Mucosa of rectum (tissue), 2 donors: ENCODE results near the gene VSIR.

ENCODE experiments used
- H3K27ac ChIP-seq, 2 donors: one replicate each; pipeline ENCODE4 v1.7.0; 2013; ENCODE audit warnings: inconsistent platforms in 2 of 2, low read depth in 2 of 2, low read length in 2 of 2
- H3K27me3 ChIP-seq, 2 donors: one replicate each; pipeline ENCODE4 v1.7.0; 2013; ENCODE audit warnings: low read length in 2 of 2; ENCODE audit not compliant: control insufficient read depth in 2 of 2, insufficient read depth in 2 of 2
- H3K36me3 ChIP-seq, 2 donors: one replicate each; pipeline ENCODE4 v1.7.0; 2013; ENCODE audit warnings: low read length in 2 of 2; ENCODE audit not compliant: control insufficient read depth in 2 of 2, insufficient read depth in 2 of 2
- H3K4me1 ChIP-seq, 2 donors: one replicate each; pipeline ENCODE4 v1.7.0; 2013; ENCODE audit warnings: low read length in 2 of 2, mild to moderate bottlenecking in 1 of 2; ENCODE audit not compliant: control insufficient read depth in 2 of 2, insufficient read depth in 2 of 2
- H3K4me3 ChIP-seq, 2 donors: one replicate each; pipeline ENCODE4 v1.7.0; 2013; ENCODE audit warnings: low read length in 2 of 2
- H3K9ac ChIP-seq, 2 donors: one replicate each; pipeline ENCODE4 v1.7.0; 2013; ENCODE audit warnings: low read length in 2 of 2, low read depth in 1 of 2, mild to moderate bottlenecking in 1 of 2
- H3K9me3 ChIP-seq, 2 donors: one replicate each; pipeline ENCODE4 v1.7.0; 2013; ENCODE audit warnings: low read length in 2 of 2; ENCODE audit not compliant: control insufficient read depth in 2 of 2
- donor health status: healthy.
- donor health status: Normal muscosa, but diverticular disease.

The VSIR gene

DNA sequence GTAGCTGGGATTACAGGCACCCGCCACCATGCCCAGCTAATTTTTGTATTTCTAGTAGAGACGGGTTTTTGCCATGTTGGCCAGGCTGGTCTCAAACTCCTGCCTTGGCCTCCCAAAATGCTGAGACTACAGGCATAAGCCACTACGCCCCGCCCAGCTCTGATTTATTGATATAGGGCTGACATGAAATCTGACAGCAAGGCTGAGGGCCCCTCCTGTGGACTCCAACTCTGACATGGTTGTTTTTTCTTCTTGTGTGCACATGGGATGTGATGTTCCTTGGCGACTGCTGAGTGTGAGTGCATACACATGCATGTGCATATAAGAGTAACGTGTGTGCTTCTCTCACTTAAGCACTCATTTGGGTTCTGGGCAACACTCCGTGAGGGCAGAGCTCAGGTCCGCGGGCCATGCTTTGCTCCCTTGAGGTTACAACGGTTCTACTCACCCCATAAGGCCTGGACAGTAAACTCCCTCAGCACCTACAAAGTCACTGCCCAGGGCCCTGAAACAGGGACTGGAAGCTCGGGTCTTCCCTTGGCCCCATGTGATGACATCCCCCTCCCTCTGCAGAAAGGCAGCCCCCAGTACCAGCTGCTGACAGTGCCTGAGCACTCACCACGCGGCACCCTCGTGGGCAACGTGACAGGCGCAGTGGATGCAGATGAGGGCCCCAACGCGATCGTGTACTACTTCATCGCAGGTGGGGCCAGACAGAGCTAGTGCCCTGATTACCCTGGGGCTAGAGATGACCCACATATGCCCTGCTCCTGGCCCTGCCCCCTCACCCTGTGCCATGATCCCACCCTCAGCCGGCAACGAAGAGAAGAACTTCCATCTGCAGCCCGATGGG lies 33.6 kb upstream of the VSIR start:
- no peak overlapping the region for H3K27ac ChIP-seq
- H3K36me3 ChIP-seq = no peaks in the 10 kb centered on the region
- H3K9ac ChIP-seq = no peak overlapping the region
- no peaks in the 10 kb centered on the region for H3K9me3 ChIP-seq
- H3K4me1 ChIP-seq = peaks cover 0 to 3% of the 10 kb centered on the region in 2 donors
- no peaks in the 10 kb centered on the region for H3K27me3 ChIP-seq
- H3K4me3 ChIP-seq = no peak overlapping the region

DNA sequence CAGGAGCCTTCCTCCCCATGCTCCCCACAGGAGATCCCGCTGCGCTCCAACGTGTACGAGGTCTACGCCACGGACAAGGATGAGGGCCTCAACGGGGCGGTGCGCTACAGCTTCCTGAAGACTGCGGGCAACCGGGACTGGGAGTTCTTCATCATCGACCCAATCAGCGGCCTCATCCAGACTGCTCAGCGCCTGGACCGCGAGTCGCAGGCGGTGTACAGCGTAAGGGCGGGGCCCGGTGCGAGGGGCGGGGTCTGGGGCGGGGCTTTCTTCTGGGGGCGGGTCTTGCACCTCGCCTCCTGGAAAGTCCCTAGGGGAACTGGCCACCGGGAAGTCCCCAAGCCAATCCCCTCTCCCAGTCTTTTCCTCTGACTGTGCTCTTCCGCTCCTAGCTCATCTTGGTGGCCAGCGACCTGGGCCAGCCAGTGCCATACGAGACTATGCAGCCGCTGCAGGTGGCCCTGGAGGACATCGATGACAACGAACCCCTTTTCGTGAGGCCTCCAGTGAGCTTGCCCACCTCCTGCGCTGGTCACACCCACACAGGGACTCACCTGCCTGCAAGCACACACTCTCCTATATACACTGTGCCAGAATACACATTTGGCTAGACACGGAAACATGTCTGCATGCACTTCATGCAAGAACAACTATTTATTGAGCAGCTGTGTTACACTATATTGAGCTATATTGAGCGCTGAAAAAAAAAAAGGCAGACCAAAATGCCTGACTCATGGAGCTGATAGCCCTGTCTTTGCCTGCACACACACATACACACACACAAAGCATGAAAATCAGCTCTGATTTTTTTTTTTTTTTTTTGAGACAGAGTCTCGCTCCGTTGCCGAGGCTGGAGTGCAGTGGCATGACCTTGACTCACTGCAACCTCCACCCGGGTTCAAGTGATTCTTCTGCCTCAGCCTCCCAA lies 32.7 kb upstream of the VSIR start:
- no peaks in the 10 kb centered on the region for H3K9me3 ChIP-seq
- peak overlapping the region in 1 of 2 donors; percentile 46 for H3K9ac ChIP-seq
- peaks cover 0 to 3% of the 10 kb centered on the region in 2 donors for H3K4me1 ChIP-seq
- no peak overlapping the region for H3K27ac ChIP-seq
- no peaks in the 10 kb centered on the region for H3K27me3 ChIP-seq
- H3K4me3 ChIP-seq = peak overlapping the region; percentile 50 to 51
- no peaks in the 10 kb centered on the region for H3K36me3 ChIP-seq

DNA sequence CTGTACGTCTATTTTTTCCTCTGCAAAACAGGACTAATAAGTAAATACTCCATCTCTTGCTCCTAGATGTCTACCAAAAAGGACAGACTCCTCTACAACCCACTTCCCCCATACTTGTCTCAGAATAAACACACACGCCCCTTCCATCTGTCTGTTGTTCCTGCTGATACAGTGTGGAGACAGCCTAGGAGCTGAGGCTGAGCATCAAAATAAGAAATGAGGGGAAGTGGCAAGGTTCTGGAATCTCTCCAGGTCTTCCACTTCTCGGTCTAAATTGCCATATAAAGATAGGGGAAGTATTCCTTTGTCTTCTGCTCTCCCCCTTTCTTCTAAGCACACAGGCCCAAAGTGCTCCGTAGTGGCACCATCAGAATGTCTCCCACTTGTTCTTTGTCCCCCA lies 30.8 kb upstream of the VSIR start:
- Histone ChIP-seq H3K27me3 (no peaks in the 10 kb centered on the region), H3K4me3 (no peak overlapping the region), H3K4me1 (peaks cover 3% of the 10 kb centered on the region in 2 donors), H3K27ac (no peak overlapping the region), H3K36me3 (no peaks in the 10 kb centered on the region), H3K9me3 (no peaks in the 10 kb centered on the region), H3K9ac (no peak overlapping the region)

DNA sequence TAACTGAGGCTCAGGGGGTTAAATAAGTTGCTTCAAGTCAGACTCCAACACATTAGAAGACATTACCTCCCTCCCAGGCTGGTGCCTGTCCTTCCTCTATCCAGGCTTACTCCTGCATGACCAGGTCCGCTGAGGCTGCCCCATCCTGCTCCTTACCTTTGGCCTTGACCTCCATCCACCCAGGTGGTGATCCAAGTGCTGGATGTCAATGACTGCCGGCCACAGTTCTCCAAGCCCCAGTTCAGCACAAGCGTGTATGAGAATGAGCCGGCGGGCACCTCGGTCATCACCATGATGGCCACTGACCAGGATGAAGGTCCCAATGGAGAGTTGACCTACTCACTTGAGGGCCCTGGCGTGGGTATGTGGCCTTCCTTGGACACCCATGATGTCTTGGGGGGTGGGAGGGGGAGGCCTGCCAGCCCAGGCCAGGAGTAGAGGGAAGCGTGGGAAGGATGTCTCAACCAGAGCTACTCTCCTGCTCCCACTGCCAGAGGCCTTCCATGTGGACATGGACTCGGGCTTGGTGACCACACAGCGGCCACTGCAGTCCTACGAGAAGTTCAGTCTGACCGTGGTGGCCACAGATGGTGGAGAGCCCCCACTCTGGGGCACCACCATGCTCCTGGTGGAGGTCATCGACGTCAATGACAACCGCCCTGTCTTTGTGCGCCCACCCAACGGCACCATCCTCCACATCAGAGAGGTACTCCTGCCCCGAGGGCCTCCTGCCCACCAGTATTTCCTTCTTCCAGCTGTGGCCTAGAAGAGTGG lies 29.6 kb upstream of the VSIR start:
- peaks cover 3% of the 10 kb centered on the region in 2 donors for H3K4me1 ChIP-seq
- no peaks in the 10 kb centered on the region for H3K36me3 ChIP-seq
- H3K9me3 ChIP-seq = no peaks in the 10 kb centered on the region
- no peaks in the 10 kb centered on the region for H3K27me3 ChIP-seq
- no peak overlapping the region for H3K27ac ChIP-seq
- no peak overlapping the region for H3K4me3 ChIP-seq
- no peak overlapping the region for H3K9ac ChIP-seq

DNA sequence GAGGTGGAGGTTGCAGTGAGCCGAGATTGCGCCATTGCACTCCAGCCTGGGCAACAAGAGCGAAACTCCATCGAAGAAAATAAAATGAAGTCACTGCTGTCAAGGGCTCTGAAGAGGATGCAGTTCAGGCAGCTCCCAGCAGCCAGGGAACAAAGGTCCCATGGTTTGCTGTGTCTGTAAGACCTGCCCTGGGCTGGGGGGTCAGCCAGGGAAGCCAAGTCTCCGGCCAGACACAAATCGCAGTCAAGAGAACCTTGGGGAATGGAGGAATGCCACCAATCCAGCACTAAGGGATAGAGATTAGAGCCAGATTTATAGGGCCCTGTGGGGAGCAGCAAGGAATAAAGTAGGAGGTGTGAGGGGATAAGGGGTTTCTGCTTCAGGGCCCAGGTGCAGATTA lies 28.9 kb upstream of the VSIR start:
- no peak overlapping the region for H3K9ac ChIP-seq
- no peaks in the 10 kb centered on the region for H3K36me3 ChIP-seq
- peaks cover 3% of the 10 kb centered on the region in 2 donors for H3K4me1 ChIP-seq
- no peaks in the 10 kb centered on the region for H3K27me3 ChIP-seq
- no peak overlapping the region for H3K4me3 ChIP-seq
- no peaks in the 10 kb centered on the region for H3K9me3 ChIP-seq
- H3K27ac ChIP-seq = no peak overlapping the region

DNA sequence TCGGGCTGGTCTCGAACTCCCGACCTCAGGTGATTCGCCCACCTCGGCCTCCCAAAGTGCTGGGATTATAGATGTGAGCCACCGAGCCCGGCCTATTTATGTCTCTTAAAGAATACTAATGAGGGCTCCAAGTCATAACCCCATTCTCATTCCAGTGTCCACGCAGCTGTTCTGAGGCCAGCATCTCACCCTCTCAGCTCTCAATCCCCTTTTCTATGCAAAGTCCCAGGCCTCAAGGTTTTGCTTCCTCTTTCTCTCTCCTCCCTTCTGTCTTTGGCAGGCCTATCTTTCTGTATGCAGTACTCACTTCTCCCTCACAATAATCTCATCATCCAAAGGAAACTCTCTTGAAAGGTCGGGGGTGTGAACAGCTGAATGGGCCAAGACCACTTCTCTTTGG lies 28.0 kb upstream of the VSIR start:
- peaks cover 3% of the 10 kb centered on the region in 2 donors for H3K4me1 ChIP-seq
- no peak overlapping the region for H3K4me3 ChIP-seq
- no peaks in the 10 kb centered on the region for H3K9me3 ChIP-seq
- no peaks in the 10 kb centered on the region for H3K27me3 ChIP-seq
- H3K9ac ChIP-seq = no peak overlapping the region
- no peaks in the 10 kb centered on the region for H3K36me3 ChIP-seq
- no peak overlapping the region for H3K27ac ChIP-seq

DNA sequence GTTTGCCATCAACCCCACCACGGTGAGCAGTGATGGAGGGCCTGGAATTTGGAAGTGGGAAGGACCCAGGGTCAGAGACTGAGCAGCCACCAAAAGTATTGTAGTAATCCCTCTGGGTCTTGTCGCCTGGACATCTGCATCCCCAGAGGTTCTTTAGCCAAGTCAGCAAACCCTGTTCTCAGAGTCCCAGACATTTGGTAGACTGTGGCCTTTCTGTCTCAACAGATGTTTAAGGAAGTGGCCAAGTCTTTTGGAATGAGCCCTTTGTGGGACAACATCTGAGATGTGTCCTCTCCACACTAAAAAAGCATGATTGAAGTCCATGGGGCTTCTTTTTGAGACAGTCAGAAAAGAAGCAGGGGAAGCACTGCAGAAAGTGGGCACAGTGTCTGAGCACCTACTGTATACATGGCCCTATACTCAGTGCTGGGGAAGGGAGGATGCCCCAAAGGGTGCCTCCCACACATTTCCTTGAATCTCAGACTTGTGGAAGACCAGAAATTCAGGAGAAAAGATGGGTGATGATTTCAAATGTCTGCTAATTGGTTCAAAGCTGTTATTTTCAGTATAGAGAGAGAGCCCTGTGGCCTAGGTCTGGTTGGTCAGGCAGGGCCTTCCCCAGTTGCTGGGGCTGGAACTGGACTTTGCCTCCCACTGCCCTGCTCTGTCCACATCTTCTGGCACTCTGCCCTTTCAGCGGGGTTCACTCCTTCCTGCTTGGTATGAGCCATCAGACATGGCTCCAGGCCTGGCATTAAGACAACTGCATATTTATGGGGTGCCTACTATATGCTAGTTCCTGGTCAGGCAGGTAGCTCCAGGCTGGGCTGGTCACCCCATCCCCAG lies 26.5 kb upstream of the VSIR start:
- peaks cover 0 to 3% of the 10 kb centered on the region in 2 donors for H3K4me1 ChIP-seq

DNA sequence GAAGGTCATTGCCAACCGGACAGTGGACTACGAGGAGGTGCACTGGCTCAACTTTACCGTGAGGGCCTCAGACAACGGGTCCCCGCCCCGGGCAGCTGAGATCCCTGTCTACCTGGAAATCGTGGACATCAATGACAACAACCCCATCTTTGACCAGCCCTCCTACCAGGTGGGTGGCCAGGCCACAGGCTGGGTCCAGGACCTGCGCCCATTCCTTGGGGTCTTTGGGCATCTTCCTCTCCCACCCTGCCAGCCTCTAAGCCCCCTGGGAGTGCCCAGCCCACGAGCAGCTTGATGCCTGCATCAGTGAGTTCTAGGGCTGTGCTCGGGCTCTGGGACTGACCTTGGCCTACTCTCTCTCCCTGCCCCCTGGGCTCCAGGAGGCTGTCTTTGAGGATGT lies 25.8 kb upstream of the VSIR start:
- no peaks in the 10 kb centered on the region for H3K9me3 ChIP-seq
- no peak overlapping the region for H3K27ac ChIP-seq
- H3K27me3 ChIP-seq = no peaks in the 10 kb centered on the region
- no peak overlapping the region for H3K9ac ChIP-seq
- H3K36me3 ChIP-seq = no peaks in the 10 kb centered on the region
- peaks cover 0 to 3% of the 10 kb centered on the region in 2 donors for H3K4me1 ChIP-seq
- no peak overlapping the region for H3K4me3 ChIP-seq

More for the DNA sequence above, 26.5 kb upstream of the VSIR start:
- H3K27ac ChIP-seq = no peak overlapping the region
- no peak overlapping the region for H3K9ac ChIP-seq
- no peaks in the 10 kb centered on the region for H3K27me3 ChIP-seq
- no peaks in the 10 kb centered on the region for H3K36me3 ChIP-seq
- H3K4me3 ChIP-seq = no peak overlapping the region
- H3K9me3 ChIP-seq = no peaks in the 10 kb centered on the region

DNA sequence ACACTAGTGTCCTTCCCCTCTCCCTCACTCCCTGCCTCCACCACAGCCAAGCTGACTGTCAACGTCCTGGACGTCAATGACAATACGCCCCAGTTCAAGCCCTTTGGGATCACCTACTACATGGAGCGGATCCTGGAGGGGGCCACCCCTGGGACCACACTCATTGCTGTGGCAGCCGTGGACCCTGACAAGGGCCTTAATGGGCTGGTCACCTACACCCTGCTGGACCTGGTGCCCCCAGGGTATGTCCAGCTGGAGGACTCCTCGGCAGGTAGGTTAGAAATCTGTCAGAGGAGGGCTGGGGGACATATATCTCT lies 24.9 kb upstream of the VSIR start:
- H3K27me3 ChIP-seq = no peaks in the 10 kb centered on the region
- no peak overlapping the region for H3K27ac ChIP-seq
- no peak overlapping the region for H3K9ac ChIP-seq
- no peaks in the 10 kb centered on the region for H3K36me3 ChIP-seq
- no peak overlapping the region for H3K4me3 ChIP-seq
- H3K4me1 ChIP-seq = peaks cover 0 to 3% of the 10 kb centered on the region in 2 donors
- no peaks in the 10 kb centered on the region for H3K9me3 ChIP-seq
